Aorta (tissue), 5 donors: ENCODE data around the gene MAS1L. TPM values are rescaled to one million over a fixed set of nuclear protein-coding genes. Genes with fewer than 3 reads are reported as not detected.
"Not testable (repeated sequence)": the region's sequence is repeated elsewhere in the genome, so short reads cannot be mapped to it uniquely, and the experiment has no call there.

Experiments
- ATAC-seq: fragments of 200-7000 bp; cut with Tn5 transposase; one replicate; pipeline ENCODE4 v1.9.1; 2022; ENCODE audit warnings: moderate library complexity; ENCODE audit not compliant: low FRiP score
- DNase-seq, 2 donors: peaks; one replicate each; pipeline ENCODE4 v3.0.0-alpha.2; 2020
- H3K27ac ChIP-seq, 2 donors: one replicate each; pipeline ENCODE4 v1.5.1; 2013; ENCODE audit warnings: low read length in 2 of 2, mild to moderate bottlenecking in 2 of 2, moderate library complexity in 2 of 2, control low read depth in 1 of 2, inconsistent platforms in 1 of 2, low read depth in 1 of 2
- H3K27me3 ChIP-seq, 2 donors: one replicate each; pipeline ENCODE4 v1.6.1; 2013; ENCODE audit warnings: control low read depth in 1 of 2, low read length in 1 of 2, mild to moderate bottlenecking in 1 of 2, moderate library complexity in 1 of 2; ENCODE audit not compliant: insufficient read depth in 2 of 2, control insufficient read depth in 1 of 2
- H3K36me3 ChIP-seq, 2 donors: one replicate each; pipeline ENCODE4 v1.6.1; 2013; ENCODE audit warnings: control low read depth in 1 of 2, low read length in 1 of 2, mild to moderate bottlenecking in 1 of 2; ENCODE audit not compliant: insufficient read depth in 2 of 2, control insufficient read depth in 1 of 2
- H3K4me1 ChIP-seq, 2 donors: one replicate each; pipeline ENCODE4 v1.6.1; 2013; ENCODE audit warnings: low read length in 2 of 2, control low read depth in 1 of 2, mild to moderate bottlenecking in 1 of 2, moderate library complexity in 1 of 2; ENCODE audit not compliant: insufficient read depth in 2 of 2, control insufficient read depth in 1 of 2
- H3K4me3 ChIP-seq, 2 donors: one replicate each; pipeline ENCODE4 v1.5.1; 2013; ENCODE audit warnings: low read length in 2 of 2, control low read depth in 1 of 2, mild to moderate bottlenecking in 1 of 2
- H3K9me3 ChIP-seq: one replicate; pipeline ENCODE4 v1.6.1; 2013; ENCODE audit warnings: mild to moderate bottlenecking, low read length; ENCODE audit not compliant: control insufficient read depth
- WGBS, 2 donors: extraction: QIAGEN DNeasy Blood & Tissue Kit; methylation state at CpG; one replicate each; pipeline ENCODE4 v1.1.7; 2013; 5-methylcytosine and 5-hydroxymethylcytosine counted together
- intact Hi-C, 2 donors: fragments of 100-400 bp; cut with DNase I; formaldehyde crosslinking; loops; one replicate each; pipeline versions ENCODE4 v1.14.2 to v1.15.0; 2022
- polyA plus RNA-seq, 2 donors: library from polyadenylated mRNA; stranded (reverse); fragments of 200-250 nt; gene quantifications; one replicate each; pipeline ENCODE4 v1.2.3, GENCODE V29; 2013
- total RNA-seq, 2 donors: library from RNA; stranded (reverse); fragmentation: NEBNext Ultra II Directional; extraction: Animal tissue kit (Norgen Biotek cat#: 25700); gene quantifications; one replicate each; pipeline ENCODE4 v1.2.1, GENCODE V29; 2021
- donor health status: healthy with polysubstance abuse.
- donor health status: Bipolar disorder and iron deficiency.
- donor health status: DM: no; HTN: no; CAD: no.
- donor health status: DM: no; HTN: no; CAD: no.
- donor health status: DM: yes; HTN: yes; CAD: no.

Gene MAS1L
- total and polyA plus RNA-seq, 4 donors, result 0.60 TPM; not detected in 3

GRCh38 chr6:29462022-29462421, 25.7 kb downstream of the MAS1L start:
- H3K36me3 ChIP-seq, result no peaks in the 10 kb centered on the region
- no peaks in the 10 kb centered on the region for H3K9me3 ChIP-seq
- DNase-seq (no peak), ATAC-seq (no peak)
- 78 to 81% methylated on average over 6 of the region's 6 CpGs for WGBS, 2 donors
- no peaks in the 10 kb centered on the region for H3K4me1 ChIP-seq
- intact Hi-C loops, result no loop called here
- H3K4me3 ChIP-seq, result no peak overlapping the region
- no peak overlapping the region for H3K27ac ChIP-seq
- peaks cover 0 to 2% of the 10 kb centered on the region in 2 donors for H3K27me3 ChIP-seq

GRCh38 chr6:29461021-29461814, 26.5 kb downstream of the MAS1L start:
- Histone ChIP-seq H3K4me1 (no peaks in the 10 kb centered on the region), H3K9me3 (no peaks in the 10 kb centered on the region), H3K27me3 (peaks cover 0 to 2% of the 10 kb centered on the region in 2 donors), H3K4me3 (no peak overlapping the region), H3K27ac (no peak overlapping the region), H3K36me3 (no peaks in the 10 kb centered on the region)
- DNase-seq (no peak), ATAC-seq (no peak)
- WGBS, 2 donors, result 73 to 94% methylated on average over 5 of the region's 5 CpGs
- intact Hi-C loops, result no loop called here

GRCh38 chr6:29456971-29457370, 30.8 kb downstream of the MAS1L start, which contains the start of the genes OR11A1 and OR2H1:
OR11A1 (minus strand) TSS chr6:29457071; CDS start chr6:29427641, 29,430 bp downstream.
OR2H1 (plus strand) TSS chr6:29457155; CDS start chr6:29461770, 4,615 bp downstream.
- Histone ChIP-seq H3K4me1 (no peaks in the 10 kb centered on the region), H3K27ac (no peak within 1 kb of the TSS), H3K36me3 (no peaks in the 10 kb centered on the region), H3K27me3 (no peaks in the 10 kb centered on the region), H3K4me3 (no peak within 1 kb of the TSS), H3K9me3 (no peaks in the 10 kb centered on the region)
- intact Hi-C loops, result no loop called here
- 55 to 68% methylated on average over 2 of the region's 2 CpGs for WGBS, 2 donors
- DNase-seq (no peak), ATAC-seq (no peak)

GRCh38 chr6:29451471-29452193, 36.1 kb downstream of the MAS1L start:
- Histone ChIP-seq H3K4me1 (no peaks in the 10 kb centered on the region), H3K9me3 (peaks cover 1% of the 10 kb centered on the region), H3K36me3 (no peaks in the 10 kb centered on the region), H3K27me3 (no peaks in the 10 kb centered on the region), H3K27ac (no peak overlapping the region), H3K4me3 (no peak overlapping the region)
- ATAC-seq, result no peak
- whole genome bisulfite sequencing, 2 donors, result 58% methylated on average over 3 of the region's 3 CpGs
- intact Hi-C loops, result no loop called here
- DNase-seq, result no peak

- Histone ChIP-seq H3K4me1 (no peaks in the 10 kb centered on the region), H3K27ac (no peak overlapping the region), H3K4me3 (no peak overlapping the region), H3K9me3 (peaks cover 1% of the 10 kb centered on the region), H3K36me3 (no peaks in the 10 kb centered on the region), H3K27me3 (no peaks in the 10 kb centered on the region)
- DNase-seq, result no peak
- intact Hi-C loops, result no loop called here
- 79 to 86% methylated on average over 1 of the region's 1 CpG for WGBS, 2 donors
- no peak for ATAC-seq
These were observed 40.1 kb downstream of the MAS1L start for GRCh38 chr6:29447670-29448069.

GRCh38 chr6:29444031-29444430, 43.7 kb downstream of the MAS1L start:
- H3K27ac ChIP-seq, H3K4me1 ChIP-seq, H3K27me3 ChIP-seq, intact Hi-C loops, ATAC-seq, H3K4me3 ChIP-seq, H3K9me3 ChIP-seq, H3K36me3 ChIP-seq, DNase-seq: not testable (repeated sequence)
- 75 to 87% methylated on average over 1 of the region's 1 CpG for WGBS, 2 donors

- intact Hi-C loops, result no loop called here
- DNase-seq, result no peak
These were observed 45.0 kb downstream of the MAS1L start for GRCh38 chr6:29442719-29443118.

GRCh38 chr6:29439006-29439405, 48.8 kb downstream of the MAS1L start, which contains the start of gene OR10C1:
OR10C1 (plus strand) TSS chr6:29439306; CDS start chr6:29440016, 710 bp downstream.
- H3K9me3 ChIP-seq, result no peaks in the 10 kb centered on the region
- no peak for DNase-seq
- no peak within 1 kb of the TSS for H3K27ac ChIP-seq
- H3K4me1 ChIP-seq, result no peaks in the 10 kb centered on the region
- no peak for ATAC-seq
- no peak within 1 kb of the TSS for H3K4me3 ChIP-seq
- intact Hi-C loops, result no loop called here
- no peaks in the 10 kb centered on the region for H3K27me3 ChIP-seq
- H3K36me3 ChIP-seq, result no peaks in the 10 kb centered on the region

More at GRCh38 chr6:29442719-29443118, 45.0 kb downstream of the MAS1L start:
- no peak for ATAC-seq
- H3K27me3 ChIP-seq, result no peaks in the 10 kb centered on the region
- H3K27ac ChIP-seq, result no peak overlapping the region
- no peaks in the 10 kb centered on the region for H3K4me1 ChIP-seq
- H3K4me3 ChIP-seq, result no peak overlapping the region
- no peaks in the 10 kb centered on the region for H3K9me3 ChIP-seq
- WGBS, 2 donors, result 82 to 88% methylated on average over 1 of the region's 1 CpG
- no peaks in the 10 kb centered on the region for H3K36me3 ChIP-seq
